K562 (cell line): ENCODE data around the gene CUTA. TPM values are rescaled to one million over a fixed set of nuclear protein-coding genes. Genes with fewer than 3 reads are reported as not detected.

Source experiments
- KAT7 ChIP-seq: sonication (generic); formaldehyde crosslinking; IDR thresholded peaks from 2 replicates; pipeline ENCODE4 v1.8.0; 2022; ENCODE audit warnings: missing genetic modification reagents, mild to moderate bottlenecking, borderline replicate concordance
- KAT8 ChIP-seq: fragments of 450-650 bp; IDR thresholded peaks from 2 replicates; pipeline ENCODE4 v1.6.1; 2016; ENCODE audit warnings: low read depth, mild to moderate bottlenecking
- NONO ChIP-seq, 2 experiments: fragments of 200-400 bp in 1 of 2; fragments of 450-650 bp in 1 of 2; formaldehyde crosslinking in 1 of 2; IDR thresholded peaks; 2 replicates each; pipeline ENCODE4 v1.6.1; 2017; ENCODE audit warnings: low read depth in 2 of 2, mild to moderate bottlenecking in 2 of 2, moderate library complexity in 2 of 2, low read length in 1 of 2
- NR0B1 ChIP-seq: fragments of 450-650 bp; IDR thresholded peaks from one replicate; pipeline ENCODE4 v1.6.1; 2018; ENCODE audit warnings: mild to moderate bottlenecking, moderate library complexity; ENCODE audit not compliant: partially characterized antibody
- TAL1 ChIP-seq: fragments of 450-650 bp; IDR thresholded peaks from 2 replicates; pipeline ENCODE4 v1.6.1; 2016; ENCODE audit warnings: mild to moderate bottlenecking
- ZBTB12 ChIP-seq: fragments of 250-450 bp; sonication (Bioruptor Pico); IDR thresholded peaks from 2 replicates; pipeline ENCODE4 v1.4.0; 2020
- ZBTB26 ChIP-seq: fragments of 450-650 bp; formaldehyde crosslinking; IDR thresholded peaks from 2 replicates; pipeline ENCODE4 v1.4.0; 2022; ENCODE audit warnings: missing genetic modification characterization
- ZNF586 ChIP-seq: fragments of 450-650 bp; formaldehyde crosslinking; conservative IDR thresholded peaks from 2 replicates; pipeline ENCODE4 v1.4.0; 2020; ENCODE audit warnings: mild to moderate bottlenecking, moderate library complexity
- polyA plus RNA-seq, 8 experiments: library from polyadenylated mRNA; depleted of rRNA in 4 of 8; stranded (reverse) in 5 of 8; unstranded in 3 of 8; fragments of >200 nt; fragmentation: Nextera tagmentation in 2 of 8; fragmentation: Illumina TruSeq in 1 of 8; extraction: Ambion mirVana in 2 of 8; extraction: Trizol in 1 of 8; gene quantifications; 2 replicates each; pipeline versions ENCODE4 v1.2.1 to v1.2.3, GENCODE V29; 2011 to 2014; ENCODE audit warnings: inconsistent platforms in 1 of 8, missing spikeins in 1 of 8
- total RNA-seq, 7 experiments: library from RNA; depleted of rRNA in 6 of 7; stranded (reverse); fragments of >200 nt in 6 of 7; fragmentation: Illumina TruSeq in 2 of 7; extraction: Trizol in 2 of 7; gene quantifications; 2 replicates each; pipeline versions ENCODE4 v1.2.1 to v1.2.3, GENCODE V29; 2011 to 2021; ENCODE audit warnings: low replicate concordance in 1 of 7
- TF ChIP-seq, protein P1 (sequence below): fragments of 250-450 bp; sonication (Bioruptor Pico); IDR thresholded peaks from 2 replicates; pipeline ENCODE4 v1.4.0; 2020; ENCODE audit warnings: mild to moderate bottlenecking, moderate library complexity
- TF ChIP-seq, protein P2 (sequence below): fragments of 450-650 bp; formaldehyde crosslinking; conservative IDR thresholded peaks from 2 replicates; pipeline ENCODE4 v1.4.0; 2022; ENCODE audit warnings: mild to moderate bottlenecking, missing genetic modification characterization
- TF ChIP-seq, protein P3 (sequence below), 2 experiments: fragments of 250-450 bp in 1 of 2; fragments of 450-650 bp in 1 of 2; sonication (Bioruptor Pico) in 1 of 2; IDR thresholded peaks; 2 replicates each; pipeline versions ENCODE4 v1.6.1 to v1.8.0; 2016 to 2021; ENCODE audit warnings: mild to moderate bottlenecking in 2 of 2, moderate library complexity in 2 of 2, missing compliant biosample characterization in 1 of 2, missing genetic modification characterization in 1 of 2
- TF ChIP-seq, protein P4 (sequence below): fragments of 250-450 bp; sonication (Bioruptor Pico); IDR thresholded peaks from 2 replicates; pipeline ENCODE4 v1.8.0; 2022; ENCODE audit warnings: inconsistent platforms

Gene CUTA
- total and polyA plus RNA-seq, 9 of the 15 experiments (the other 6 are each of a cell fraction or from before 2014, with no cell fraction given): 166 to 682 (median 310) TPM

- TF ChIP-seq KAT7 (CRISPR knock-in tag) (peak; percentile 73; the same call in 1 of the 2 replicates), TAL1 (peak; percentile 63; the same call in 1 of the 2 replicates), NR0B1 (no peak), ZBTB12 (CRISPR knock-in tag) (no peak), ZNF586 (no peak), NONO (IDR thresholded peaks at IDR 0.05; ENCODE audit: low read depth in 2 of 2, low read length in 1 of 2) (no peak), ZBTB26 (no peak), KAT8 (peak; percentile 66; the same call in 1 of the 2 replicates)
- TF ChIP-seq, protein P1, sequence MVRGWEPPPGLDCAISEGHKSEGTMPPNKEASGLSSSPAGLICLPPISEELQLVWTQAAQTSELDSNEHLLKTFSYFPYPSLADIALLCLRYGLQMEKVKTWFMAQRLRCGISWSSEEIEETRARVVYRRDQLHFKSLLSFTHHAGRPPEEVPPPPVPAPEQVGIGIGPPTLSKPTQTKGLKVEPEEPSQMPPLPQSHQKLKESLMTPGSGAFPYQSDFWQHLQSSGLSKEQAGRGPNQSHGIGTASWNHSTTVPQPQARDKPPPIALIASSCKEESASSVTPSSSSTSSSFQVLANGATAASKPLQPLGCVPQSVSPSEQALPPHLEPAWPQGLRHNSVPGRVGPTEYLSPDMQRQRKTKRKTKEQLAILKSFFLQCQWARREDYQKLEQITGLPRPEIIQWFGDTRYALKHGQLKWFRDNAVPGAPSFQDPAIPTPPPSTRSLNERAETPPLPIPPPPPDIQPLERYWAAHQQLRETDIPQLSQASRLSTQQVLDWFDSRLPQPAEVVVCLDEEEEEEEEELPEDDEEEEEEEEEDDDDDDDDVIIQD (CRISPR knock-in tag): no peak
- TF ChIP-seq, protein P2, sequence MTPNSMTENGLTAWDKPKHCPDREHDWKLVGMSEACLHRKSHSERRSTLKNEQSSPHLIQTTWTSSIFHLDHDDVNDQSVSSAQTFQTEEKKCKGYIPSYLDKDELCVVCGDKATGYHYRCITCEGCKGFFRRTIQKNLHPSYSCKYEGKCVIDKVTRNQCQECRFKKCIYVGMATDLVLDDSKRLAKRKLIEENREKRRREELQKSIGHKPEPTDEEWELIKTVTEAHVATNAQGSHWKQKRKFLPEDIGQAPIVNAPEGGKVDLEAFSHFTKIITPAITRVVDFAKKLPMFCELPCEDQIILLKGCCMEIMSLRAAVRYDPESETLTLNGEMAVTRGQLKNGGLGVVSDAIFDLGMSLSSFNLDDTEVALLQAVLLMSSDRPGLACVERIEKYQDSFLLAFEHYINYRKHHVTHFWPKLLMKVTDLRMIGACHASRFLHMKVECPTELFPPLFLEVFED: peak; percentile 6; the same call in 1 of the 2 replicates
- TF ChIP-seq, protein P3, sequence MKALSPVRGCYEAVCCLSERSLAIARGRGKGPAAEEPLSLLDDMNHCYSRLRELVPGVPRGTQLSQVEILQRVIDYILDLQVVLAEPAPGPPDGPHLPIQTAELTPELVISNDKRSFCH (CRISPR knock-in tag; IDR thresholded peaks at IDR 0.05): no peak
- TF ChIP-seq, protein P3 (tag; IDR thresholded peaks at IDR 0.05): no peak
- TF ChIP-seq, protein P4, sequence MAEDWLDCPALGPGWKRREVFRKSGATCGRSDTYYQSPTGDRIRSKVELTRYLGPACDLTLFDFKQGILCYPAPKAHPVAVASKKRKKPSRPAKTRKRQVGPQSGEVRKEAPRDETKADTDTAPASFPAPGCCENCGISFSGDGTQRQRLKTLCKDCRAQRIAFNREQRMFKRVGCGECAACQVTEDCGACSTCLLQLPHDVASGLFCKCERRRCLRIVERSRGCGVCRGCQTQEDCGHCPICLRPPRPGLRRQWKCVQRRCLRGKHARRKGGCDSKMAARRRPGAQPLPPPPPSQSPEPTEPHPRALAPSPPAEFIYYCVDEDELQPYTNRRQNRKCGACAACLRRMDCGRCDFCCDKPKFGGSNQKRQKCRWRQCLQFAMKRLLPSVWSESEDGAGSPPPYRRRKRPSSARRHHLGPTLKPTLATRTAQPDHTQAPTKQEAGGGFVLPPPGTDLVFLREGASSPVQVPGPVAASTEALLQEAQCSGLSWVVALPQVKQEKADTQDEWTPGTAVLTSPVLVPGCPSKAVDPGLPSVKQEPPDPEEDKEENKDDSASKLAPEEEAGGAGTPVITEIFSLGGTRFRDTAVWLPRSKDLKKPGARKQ: no peak
Measured at GRCh38 chr6:33424855-33425667, 7.2 kb upstream of the CUTA start (continued).
